HAP-1 (cell line): ENCODE measurements around the gene ITPK1.

Experiments
- DNase-seq, 2 experiments: peaks; one replicate each; pipeline ENCODE4 v3.0.0-alpha.2; 2016 to 2020; ENCODE audit warnings: low spot score in 2 of 2
- H3K27me3 ChIP-seq: fragments of 250-450 bp; sonication (Bioruptor Pico); 2 replicates; pipeline ENCODE4 v1.5.1; 2020; ENCODE audit warnings: low read depth, mild to moderate bottlenecking, moderate library complexity
- H3K36me3 ChIP-seq: fragments of 250-450 bp; sonication (Bioruptor Pico); replicated peaks from 2 replicates; pipeline ENCODE4 v1.5.1; 2020; ENCODE audit warnings: mild to moderate bottlenecking
- H3K4me1 ChIP-seq: fragments of 250-450 bp; sonication (Bioruptor Pico); 2 replicates; pipeline ENCODE4 v1.5.1; 2020; ENCODE audit warnings: mild to moderate bottlenecking
- H3K4me3 ChIP-seq: fragments of 250-450 bp; sonication (Bioruptor Pico); 2 replicates; pipeline ENCODE4 v1.5.1; 2020; ENCODE audit warnings: mild to moderate bottlenecking, moderate library complexity
- H3K9me3 ChIP-seq: fragments of 250-450 bp; sonication (Bioruptor Pico); 2 replicates; pipeline ENCODE4 v1.5.1; 2020; ENCODE audit warnings: mild to moderate bottlenecking, moderate library complexity
- in situ Hi-C: fragments of 300-500 bp; cut with MboI; formaldehyde crosslinking; loops from 3 replicates; pipeline ENCODE4 v1.14.3; 2020; ENCODE audit warnings: low sequenced_read_pairs, inconsistent platforms, mixed read lengths

Gene ITPK1

DNA sequence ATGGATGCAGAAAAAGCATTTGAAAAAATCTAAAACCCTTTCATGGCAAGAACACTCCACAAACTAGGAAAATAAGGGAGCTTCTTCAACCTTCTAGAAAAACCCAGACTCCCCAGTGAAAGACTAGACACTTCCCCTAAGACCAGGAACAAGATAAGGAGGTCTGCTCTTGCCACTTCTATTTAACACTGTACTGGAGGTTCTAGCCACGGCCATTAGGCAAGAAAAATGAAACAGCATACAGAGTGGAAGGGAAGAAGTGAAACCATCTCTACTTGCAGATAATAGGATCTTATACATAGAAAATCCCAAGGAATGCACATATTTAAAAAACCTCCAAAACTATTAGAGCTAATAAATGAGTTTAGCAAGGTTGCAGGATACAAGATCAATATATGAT lies 150.4 kb downstream of the ITPK1 start:
- Histone ChIP-seq H3K4me1 (no peaks in the 10 kb centered on the region), H3K36me3 (0 out of 2 replicates have a peak, but pooled peaks cover 4% of the 10 kb centered on the region)
- in situ Hi-C loops: no loop called here

DNA sequence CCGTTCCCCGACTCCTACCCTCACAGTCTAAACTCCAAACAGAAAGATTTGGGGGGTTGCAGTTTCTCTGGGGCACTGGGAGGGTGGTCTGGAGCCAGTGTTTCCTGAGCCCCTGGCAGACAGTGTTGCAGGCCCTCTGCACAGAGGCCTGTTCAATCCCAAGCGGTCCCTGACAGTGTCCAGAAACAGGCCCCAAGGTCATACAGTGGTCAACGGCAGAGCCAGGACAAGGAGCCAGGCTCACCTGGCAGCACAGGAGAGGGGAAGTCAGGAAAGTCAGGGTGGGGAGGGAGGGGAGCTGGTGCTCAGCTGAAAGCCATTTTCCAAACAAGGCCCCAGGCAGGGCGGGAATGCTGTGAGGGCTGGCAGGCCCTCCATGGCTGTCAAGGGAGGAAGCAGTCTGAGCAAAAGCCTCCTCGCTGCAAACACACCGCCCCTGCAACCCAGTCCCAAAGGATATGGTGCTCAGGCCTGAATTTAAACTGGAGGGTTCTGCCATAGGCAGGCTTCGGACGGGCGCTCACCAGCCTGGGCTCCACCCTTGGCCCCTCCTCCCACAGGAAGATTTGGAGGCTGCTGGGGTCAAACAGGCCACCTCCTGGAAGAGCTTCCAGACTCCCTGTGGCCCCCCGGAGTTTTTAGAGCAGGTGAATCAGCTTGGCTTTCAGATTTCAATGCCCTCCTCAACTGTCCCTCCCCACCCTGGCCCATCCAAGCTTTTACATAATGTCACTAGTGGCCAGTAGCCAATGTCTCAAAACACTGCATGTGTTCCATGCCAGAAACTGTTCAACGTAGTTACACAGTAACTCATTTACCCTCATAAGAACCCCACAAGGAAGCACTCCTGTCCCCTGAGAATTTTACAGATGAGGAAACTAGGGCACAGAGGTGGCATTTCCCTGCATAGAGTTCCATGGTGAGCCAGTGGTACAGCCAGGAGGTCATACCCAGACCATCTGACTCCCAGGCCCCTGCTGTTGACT lies 151.3 kb downstream of the ITPK1 start:
- no peaks in the 10 kb centered on the region for H3K9me3 ChIP-seq
- no peak for DNase-seq
- in situ Hi-C loops: no loop called here
- no peak overlapping the region for H3K4me3 ChIP-seq
- 0 out of 2 replicates have a peak, but pooled peaks cover 4% of the 10 kb centered on the region for H3K36me3 ChIP-seq
- H3K4me1 ChIP-seq: no peaks in the 10 kb centered on the region
- no peaks in the 10 kb centered on the region for H3K27me3 ChIP-seq

More for the DNA sequence above, 150.4 kb downstream of the ITPK1 start:
- no peak for DNase-seq
- Histone ChIP-seq H3K27me3 (no peaks in the 10 kb centered on the region), H3K4me3 (no peak overlapping the region), H3K9me3 (no peaks in the 10 kb centered on the region)

DNA sequence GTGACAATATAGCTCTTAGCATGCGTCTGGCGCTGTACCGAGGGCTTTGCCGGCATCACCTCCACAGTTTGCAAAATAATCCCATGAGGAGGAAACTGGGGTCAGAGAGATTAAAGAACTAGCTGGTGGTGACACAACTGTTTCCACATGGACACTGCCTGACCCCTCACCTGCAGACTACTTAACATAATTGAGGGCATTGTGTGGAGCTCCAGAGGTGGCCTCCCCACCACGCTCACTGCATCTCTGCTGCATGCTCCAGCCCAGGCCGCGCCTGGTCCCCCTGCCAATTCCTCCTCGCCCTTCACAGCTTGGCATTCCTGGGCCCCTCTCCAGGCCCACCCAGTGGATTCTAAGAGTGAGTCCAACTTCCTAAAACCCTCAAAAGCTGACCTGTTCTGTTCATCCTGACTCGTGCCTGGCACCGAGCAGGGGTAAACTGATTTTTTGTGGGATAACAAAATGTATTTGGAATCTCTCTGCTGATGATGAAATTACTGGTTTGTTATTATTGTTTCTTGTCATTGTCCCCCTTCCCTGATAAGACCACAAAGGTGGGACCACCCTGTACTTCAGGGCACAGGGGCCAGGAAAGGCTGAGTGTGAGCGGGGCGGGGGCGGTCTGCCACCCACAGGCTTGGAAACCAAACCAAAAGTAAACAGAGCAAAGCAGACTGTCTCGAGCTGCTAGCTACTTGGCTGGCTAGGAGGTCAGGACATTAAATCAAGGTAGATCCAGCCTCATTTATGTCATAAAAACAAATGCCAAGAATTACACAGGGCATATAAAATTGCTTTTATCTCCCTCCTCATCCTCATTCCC lies 152.2 kb downstream of the ITPK1 start:
- no peaks in the 10 kb centered on the region for H3K9me3 ChIP-seq

DNA sequence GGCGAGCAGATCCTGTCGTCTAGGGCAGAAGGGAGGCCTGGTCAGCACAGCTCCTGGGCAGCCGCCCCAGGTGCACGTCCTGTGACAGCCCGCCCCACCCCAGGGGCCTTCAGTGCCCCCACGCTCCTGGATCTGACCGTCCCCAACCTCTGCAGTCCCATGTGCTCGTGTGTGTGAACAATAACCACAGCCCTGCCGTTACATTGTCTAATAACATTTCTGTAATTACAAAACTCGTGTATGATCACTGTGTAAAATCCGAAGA lies 153.0 kb downstream of the ITPK1 start:
- H3K9me3 ChIP-seq: no peaks in the 10 kb centered on the region
- in situ Hi-C loops: no loop called here
- H3K4me1 ChIP-seq: no peaks in the 10 kb centered on the region
- H3K4me3 ChIP-seq: no peak overlapping the region
- no peaks in the 10 kb centered on the region for H3K27me3 ChIP-seq
- H3K36me3 ChIP-seq: peaks cover 14% of the 10 kb centered on the region
- no peak for DNase-seq

More for the DNA sequence above, 152.2 kb downstream of the ITPK1 start:
- H3K4me3 ChIP-seq: no peak overlapping the region
- in situ Hi-C loops: no loop called here
- H3K27me3 ChIP-seq: no peaks in the 10 kb centered on the region
- peaks cover 8% of the 10 kb centered on the region; the same call in 1 of the 2 replicates for H3K36me3 ChIP-seq
- H3K4me1 ChIP-seq: no peaks in the 10 kb centered on the region
- no peak for DNase-seq

DNA sequence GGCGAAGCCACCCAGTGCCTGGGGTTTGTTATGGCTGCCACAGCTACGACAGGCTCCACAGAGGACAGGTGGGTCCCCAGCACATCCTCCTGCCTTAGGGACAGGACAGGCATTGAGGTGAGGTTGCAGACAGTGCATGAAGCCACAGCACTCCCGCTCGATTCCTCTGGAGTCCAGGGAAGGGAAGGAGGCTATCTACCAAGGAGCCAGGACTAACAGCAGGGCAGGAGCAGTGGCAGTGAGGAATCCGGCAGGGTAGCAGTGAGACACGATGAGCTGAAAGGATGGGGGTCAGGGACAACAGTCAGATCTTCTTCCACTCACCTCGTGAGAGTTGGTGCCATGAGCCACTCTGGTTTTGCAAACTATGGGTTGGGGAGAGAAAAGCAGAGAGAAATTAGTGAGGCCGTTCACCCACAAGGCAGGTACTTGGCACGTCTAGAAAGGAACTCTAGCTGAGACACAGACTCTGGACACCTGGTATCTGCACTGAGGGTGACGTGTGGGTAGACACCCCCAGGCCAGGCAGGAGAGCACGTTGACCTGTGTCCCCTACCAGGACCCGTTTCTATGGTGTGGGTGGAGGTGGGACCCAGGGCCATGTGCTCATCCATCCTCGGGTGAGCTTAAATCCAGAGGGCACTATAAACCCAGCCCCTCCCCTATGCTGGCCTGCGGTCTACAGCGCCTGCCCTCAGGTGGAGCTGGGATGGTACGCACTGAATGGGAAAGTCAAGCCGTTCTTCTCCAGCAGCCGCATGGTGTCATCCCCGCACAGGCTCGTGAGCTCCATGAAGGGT lies 153.5 kb downstream of the ITPK1 start:
- peaks cover 15% of the 10 kb centered on the region for H3K36me3 ChIP-seq
- no peaks in the 10 kb centered on the region for H3K9me3 ChIP-seq
- no peaks in the 10 kb centered on the region for H3K27me3 ChIP-seq
- no peaks in the 10 kb centered on the region for H3K4me1 ChIP-seq
- DNase-seq: no peak
- no peak overlapping the region for H3K4me3 ChIP-seq
- in situ Hi-C loops: no loop called here

DNA sequence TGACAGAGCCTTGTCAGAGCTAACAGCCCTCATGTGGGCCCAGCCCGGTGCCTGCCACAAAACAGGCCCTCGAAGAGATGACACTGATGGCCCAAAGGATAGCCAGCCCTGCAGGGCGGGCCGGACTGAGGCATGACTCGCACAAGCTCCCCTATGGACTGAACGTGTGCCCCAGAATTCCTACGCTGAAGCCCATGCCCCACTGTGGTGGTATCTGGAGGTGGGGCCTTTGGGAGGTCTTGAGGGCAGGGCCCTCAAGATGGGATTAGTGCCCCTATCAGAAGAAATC lies 154.2 kb downstream of the ITPK1 start:
- in situ Hi-C loops: no loop called here
- no peaks in the 10 kb centered on the region for H3K27me3 ChIP-seq
- no peaks in the 10 kb centered on the region for H3K4me1 ChIP-seq
- no peak for DNase-seq
- H3K4me3 ChIP-seq: no peak overlapping the region
- peaks cover 15% of the 10 kb centered on the region for H3K36me3 ChIP-seq
- H3K9me3 ChIP-seq: no peaks in the 10 kb centered on the region

DNA sequence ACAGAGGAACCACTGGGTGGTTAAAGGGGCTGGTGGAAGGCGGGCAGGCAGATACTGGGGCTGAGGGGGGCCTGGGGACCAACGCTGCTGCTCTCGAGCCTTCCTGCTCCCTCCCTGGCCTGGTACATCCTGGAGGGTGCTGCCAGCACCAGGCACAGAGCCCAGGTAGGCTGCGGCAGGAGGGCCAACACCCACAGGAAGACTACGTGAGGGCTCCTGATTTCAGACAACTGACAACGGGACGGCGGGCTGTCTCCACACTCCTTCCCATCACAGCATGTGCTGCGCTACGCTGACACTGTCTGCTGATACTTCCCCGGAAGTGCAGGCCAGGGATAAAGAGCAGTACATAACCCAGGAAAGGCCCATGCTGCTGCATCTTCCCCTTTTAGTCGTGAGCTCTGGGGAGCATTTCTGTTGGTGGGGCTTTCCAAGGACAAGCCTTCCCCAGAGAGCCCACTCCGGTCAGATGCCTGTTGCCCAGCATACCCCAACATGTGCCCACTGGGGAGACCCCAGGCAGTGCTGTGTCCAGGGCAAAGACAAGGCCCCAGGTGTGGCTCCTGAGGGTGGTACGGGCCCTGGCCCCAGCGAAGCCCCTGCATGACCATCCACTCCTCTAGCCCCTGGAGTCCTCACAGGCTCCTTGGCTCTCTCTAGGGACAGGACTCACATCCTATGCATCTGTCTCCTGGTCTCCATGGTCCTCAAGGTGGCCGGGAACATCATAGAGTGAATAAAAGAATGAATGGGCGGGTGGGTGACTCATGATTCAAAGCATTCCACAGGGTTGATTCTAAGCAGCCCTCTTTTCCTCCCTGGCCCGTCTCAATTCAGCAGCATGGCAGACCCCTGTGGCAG lies 154.8 kb downstream of the ITPK1 start:
- DNase-seq: no peak
- Histone ChIP-seq H3K9me3 (no peaks in the 10 kb centered on the region), H3K27me3 (no peaks in the 10 kb centered on the region), H3K4me3 (no peak overlapping the region), H3K36me3 (peaks cover 15% of the 10 kb centered on the region), H3K4me1 (no peaks in the 10 kb centered on the region)
- in situ Hi-C loops: no loop called here

DNA sequence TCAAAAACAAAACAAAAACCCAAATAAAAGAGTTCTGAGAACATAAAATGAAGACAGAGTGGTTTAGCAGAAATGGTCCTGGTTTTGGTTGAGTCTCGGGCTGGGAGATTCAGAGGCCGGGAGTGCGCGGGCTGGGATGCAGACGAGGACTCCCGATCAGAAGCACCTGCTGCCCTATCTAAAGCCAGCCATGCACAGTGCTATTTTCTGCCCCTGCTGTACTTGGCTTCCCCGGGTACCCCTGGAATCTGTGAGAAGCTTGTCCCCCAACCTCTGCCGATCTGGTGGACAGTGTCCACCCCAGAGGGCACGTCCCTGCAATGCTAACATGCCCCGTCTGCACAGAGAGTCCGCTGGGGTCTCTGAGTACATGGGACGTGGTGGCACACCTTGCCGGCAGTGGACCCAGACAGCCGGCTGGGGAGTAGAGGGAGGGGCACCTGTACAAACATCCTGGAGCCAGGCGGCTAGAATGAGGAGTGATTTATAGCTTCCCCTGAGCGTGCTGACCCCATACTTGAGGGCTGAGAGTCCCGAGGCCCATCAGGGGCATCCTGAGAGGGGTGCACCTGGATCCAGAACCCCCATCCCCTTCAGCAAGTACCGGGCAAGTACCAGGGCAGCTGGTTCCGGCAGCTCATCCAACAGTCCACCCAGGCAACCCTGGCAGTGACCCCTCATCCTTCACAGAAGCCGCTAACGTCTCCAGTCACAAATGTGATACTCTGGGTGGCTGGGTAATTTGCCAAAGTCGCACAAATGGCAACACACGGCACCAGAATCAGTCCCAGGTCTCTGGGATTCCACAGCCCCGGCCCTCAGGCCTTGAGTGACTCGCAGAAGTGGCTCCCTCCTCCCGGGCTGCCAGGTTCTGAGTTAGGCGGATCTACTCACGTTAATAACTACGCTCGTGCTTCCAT lies 155.7 kb downstream of the ITPK1 start:
- peaks cover 15% of the 10 kb centered on the region for H3K36me3 ChIP-seq
- H3K4me3 ChIP-seq: no peak overlapping the region
- in situ Hi-C loops: no loop called here
- no peaks in the 10 kb centered on the region; the same call in 1 of the 2 replicates for H3K4me1 ChIP-seq
- no peak for DNase-seq
- H3K9me3 ChIP-seq: no peaks in the 10 kb centered on the region
- H3K27me3 ChIP-seq: no peaks in the 10 kb centered on the region

DNA sequence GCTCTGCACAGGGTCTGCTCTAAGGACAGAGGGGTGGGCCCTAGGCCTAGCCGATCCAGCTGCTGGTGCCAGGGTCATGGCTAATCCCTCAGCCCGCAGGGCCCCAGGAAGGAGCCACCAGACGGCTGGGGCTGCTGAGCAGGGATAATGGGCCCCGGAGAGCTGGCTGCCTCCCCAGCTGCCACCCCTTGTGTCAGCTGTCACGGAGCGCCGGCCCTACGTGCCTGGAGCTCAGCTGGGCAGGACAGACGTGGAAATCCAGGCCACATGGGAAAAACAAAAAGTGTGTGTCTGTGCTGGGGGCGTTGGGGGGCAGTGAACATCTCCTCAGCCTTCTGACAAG lies 156.6 kb downstream of the ITPK1 start:
- Histone ChIP-seq H3K9me3 (no peaks in the 10 kb centered on the region), H3K4me1 (no peaks in the 10 kb centered on the region; the same call in 1 of the 2 replicates), H3K36me3 (peaks cover 15% of the 10 kb centered on the region), H3K4me3 (no peak overlapping the region), H3K27me3 (no peaks in the 10 kb centered on the region)
- in situ Hi-C loops: no loop called here
- no peak for DNase-seq

DNA sequence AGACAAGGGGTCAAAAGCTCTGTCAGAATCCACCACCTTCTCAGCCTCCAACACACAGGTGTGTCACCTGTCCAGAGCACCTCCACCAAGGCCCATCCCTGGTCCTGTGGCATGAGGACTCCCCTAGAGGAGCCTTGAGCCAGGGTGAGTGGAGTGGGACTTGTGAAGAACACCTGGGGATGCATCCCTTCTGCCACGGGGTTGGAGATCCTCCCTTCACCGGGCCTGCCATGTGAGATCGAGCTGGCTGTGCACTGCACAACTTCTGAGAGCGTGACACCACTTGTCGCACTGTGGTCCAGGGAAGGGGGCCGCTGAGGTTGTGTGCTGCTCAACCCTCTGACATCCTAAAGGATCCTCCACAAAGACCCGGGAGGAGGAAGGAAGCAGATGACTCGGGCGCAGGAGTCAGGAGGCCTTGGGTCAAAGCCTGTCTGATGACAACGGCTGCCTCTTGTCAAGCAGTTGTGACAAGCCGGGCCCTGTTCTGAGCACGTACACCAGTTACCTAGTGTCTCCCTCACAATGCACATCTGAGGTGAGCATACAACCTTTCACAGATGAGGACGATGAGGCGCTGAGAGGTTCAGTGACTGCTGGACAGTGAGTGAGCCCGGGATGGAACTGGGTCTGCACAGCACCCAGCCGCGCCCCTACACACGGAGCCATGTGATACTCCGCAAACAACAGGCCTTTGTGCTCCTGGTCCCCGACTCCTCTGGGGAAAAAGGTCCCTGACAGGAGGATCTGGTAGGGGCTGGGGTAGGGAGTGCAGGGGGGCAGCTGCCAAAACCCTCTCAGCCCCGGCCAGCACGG lies 157.1 kb downstream of the ITPK1 start:
- no peaks in the 10 kb centered on the region for H3K27me3 ChIP-seq
- H3K4me1 ChIP-seq: no peaks in the 10 kb centered on the region; the same call in 1 of the 2 replicates
- H3K36me3 ChIP-seq: peaks cover 15% of the 10 kb centered on the region
- in situ Hi-C loops: no loop called here
- no peaks in the 10 kb centered on the region for H3K9me3 ChIP-seq
- no peak for DNase-seq
- no peak overlapping the region for H3K4me3 ChIP-seq

DNA sequence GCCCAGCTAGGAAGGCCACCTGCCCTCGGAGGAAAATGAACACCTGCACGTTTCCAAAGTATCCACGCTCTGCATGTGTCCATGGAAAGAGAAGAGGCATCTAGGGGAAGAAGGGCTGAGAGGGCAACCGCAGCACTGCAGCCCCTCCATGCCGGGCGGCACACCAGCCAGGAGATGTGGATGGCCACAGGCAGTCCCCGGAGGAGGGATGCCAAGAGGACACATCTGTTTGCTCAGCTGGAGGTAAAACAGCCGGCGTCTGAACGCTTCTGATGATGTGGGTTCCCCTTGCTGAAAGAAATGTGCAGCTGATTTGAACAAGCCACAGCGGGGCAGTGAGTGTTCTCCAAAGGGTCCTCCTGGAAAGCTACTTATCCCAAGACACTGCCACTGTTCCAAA lies 158.8 kb downstream of the ITPK1 start:
- Histone ChIP-seq H3K4me3 (no peak overlapping the region), H3K36me3 (peaks cover 15% of the 10 kb centered on the region), H3K4me1 (no peaks in the 10 kb centered on the region; the same call in 1 of the 2 replicates), H3K27me3 (no peaks in the 10 kb centered on the region), H3K9me3 (no peaks in the 10 kb centered on the region)
- no peak for DNase-seq
- in situ Hi-C loops: no loop called here

DNA sequence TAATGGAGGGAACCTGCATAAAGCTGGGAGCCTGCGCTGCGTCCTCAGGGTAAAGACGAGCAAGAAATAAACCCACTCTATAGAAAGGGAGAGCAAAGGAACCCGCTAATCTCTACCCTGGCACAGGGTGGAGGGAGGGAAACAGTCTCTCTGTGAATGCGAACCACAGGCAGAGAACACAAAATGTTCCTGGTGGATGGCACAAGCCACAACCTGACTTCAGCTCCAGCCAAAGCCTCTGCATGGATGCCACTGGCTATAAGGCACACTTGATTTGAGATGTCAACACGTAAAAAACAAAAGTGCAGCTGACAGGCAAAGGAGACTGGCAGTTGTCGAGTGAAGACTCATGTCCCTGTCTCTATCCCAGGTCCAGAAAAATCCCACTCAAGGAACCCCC lies 160.3 kb downstream of the ITPK1 start:
- H3K4me1 ChIP-seq: no peaks in the 10 kb centered on the region; the same call in 1 of the 2 replicates
- peaks cover 18% of the 10 kb centered on the region for H3K36me3 ChIP-seq
- DNase-seq: peak in 1 of 2 experiments; percentile 23
- in situ Hi-C loops: no loop called here
- H3K27me3 ChIP-seq: no peaks in the 10 kb centered on the region
- no peak overlapping the region for H3K4me3 ChIP-seq
- H3K9me3 ChIP-seq: no peaks in the 10 kb centered on the region
